H1 (cell line): ENCODE data around the gene SRRM3. TPM values are rescaled to one million over a fixed set of nuclear protein-coding genes. Genes with fewer than 3 reads are reported as not detected.
A peak's percentile ranks its signal among the peaks of the same experiment; 100 is the strongest.

Source experiments
- CTCF ChIA-PET: fragments of 300-600 bp; sonication (Branson Sonifier 250); formaldehyde crosslinking; loops from one replicate; lab custom pipeline; 2021; ENCODE audit not compliant: partially characterized antibody; lab: Charles Lee
- POLR2A ChIA-PET: fragments of 300-600 bp; sonication (Branson Sonifier 250); formaldehyde crosslinking; loops from one replicate; lab custom pipeline; 2021; ENCODE audit warnings: inconsistent platforms; ENCODE audit not compliant: partially characterized antibody; lab: Charles Lee
- DNase-seq, 2 experiments: peaks; one replicate each; pipeline versions ENCODE4 v3.0.0 to v3.0.0-alpha.2; 2010 to 2022; ENCODE audit warnings: low spot score in 2 of 2, low read depth in 1 of 2, mixed read lengths in 1 of 2
- FAIRE-seq: peaks from 2 replicates; lab custom pipeline; 2011; peaks lifted over from hg19 to GRCh38; lab: Jason Lieb, UNC
- H2AFZ ChIP-seq: 2 replicates; pipeline ENCODE4 v1.8.1; 2012; ENCODE audit warnings: low read length, inconsistent platforms
- H2AK5ac ChIP-seq: 2 replicates; pipeline ENCODE4 v1.6.1; 2013; ENCODE audit warnings: low read depth, low read length
- H2BK120ac ChIP-seq: replicated peaks from 2 replicates; pipeline ENCODE3; 2013; ENCODE audit warnings: low read depth, low read length, inconsistent platforms
- H2BK12ac ChIP-seq: 2 replicates; pipeline ENCODE4 v1.6.1; 2013; ENCODE audit warnings: low read depth, low read length
- H2BK15ac ChIP-seq: 2 replicates; pipeline ENCODE4 v1.6.1; 2013; ENCODE audit warnings: low read length
- H2BK20ac ChIP-seq: 2 replicates; pipeline ENCODE4 v1.6.1; 2013; ENCODE audit warnings: low read length
- H2BK5ac ChIP-seq: 2 replicates; pipeline ENCODE4 v1.6.1; 2013; ENCODE audit warnings: low read depth, low read length
- H3K14ac ChIP-seq: 2 replicates; pipeline ENCODE4 v1.6.1; 2013; ENCODE audit warnings: inconsistent platforms; ENCODE audit not compliant: insufficient read length
- H3K18ac ChIP-seq: 2 replicates; pipeline ENCODE4 v1.6.1; 2013; ENCODE audit warnings: low read length; ENCODE audit errors: extremely low read depth
- H3K23ac ChIP-seq: 2 replicates; pipeline ENCODE4 v1.6.1; 2013; ENCODE audit warnings: inconsistent platforms; ENCODE audit not compliant: insufficient read length
- H3K23me2 ChIP-seq: 2 replicates; pipeline ENCODE4 v1.6.1; 2013; ENCODE audit warnings: low read depth, low read length
- H3K27ac ChIP-seq: 2 replicates; pipeline ENCODE4 v1.6.1; 2011; ENCODE audit warnings: low read depth, low read length, inconsistent platforms
- H3K27me3 ChIP-seq, 4 experiments: replicated peaks in 1 of 4; 1 replicate in 1 of 4; 2 replicates in 3 of 4; pipeline versions ENCODE4 v1.6.1 to v1.8.1; 2011 to 2013; ENCODE audit warnings: low read length in 3 of 4, mild to moderate bottlenecking in 3 of 4, inconsistent platforms in 2 of 4, mixed read lengths in 2 of 4, moderate library complexity in 1 of 4; ENCODE audit not compliant: control insufficient read depth in 3 of 4, insufficient read depth in 3 of 4; ENCODE audit errors: extremely low read depth in 1 of 4
- H3K36me3 ChIP-seq, 4 experiments: 2 replicates each; pipeline versions ENCODE4 v1.6.1 to v1.8.1; 2011 to 2013; ENCODE audit warnings: mild to moderate bottlenecking in 4 of 4, low read length in 3 of 4, moderate library complexity in 2 of 4, control low read depth in 1 of 4, inconsistent platforms in 1 of 4; ENCODE audit not compliant: insufficient read depth in 4 of 4, control insufficient read depth in 2 of 4
- H3K4ac ChIP-seq: replicated peaks from 2 replicates; pipeline ENCODE3; 2013; ENCODE audit warnings: low read length, low read depth, mixed read lengths, inconsistent platforms; ENCODE audit not compliant: insufficient read length
- H3K4me1 ChIP-seq, 4 experiments: replicated peaks in 1 of 4; 1 replicate in 1 of 4; 2 replicates in 3 of 4; pipeline versions ENCODE4 v1.6.1 to v1.8.1; 2011 to 2013; ENCODE audit warnings: low read length in 3 of 4, inconsistent platforms in 2 of 4, mixed read lengths in 1 of 4; ENCODE audit not compliant: insufficient read depth in 4 of 4, control insufficient read depth in 3 of 4
- H3K4me2 ChIP-seq, 2 experiments: 2 replicates each; pipeline versions ENCODE4 v1.6.1 to v1.8.1; 2011 to 2013; ENCODE audit warnings: low read depth in 2 of 2, low read length in 2 of 2, control low read depth in 1 of 2, inconsistent platforms in 1 of 2, mild to moderate bottlenecking in 1 of 2; ENCODE audit not compliant: insufficient read depth in 1 of 2
- H3K4me3 ChIP-seq, 4 experiments: fragments of 200-600, 300-600 bp in 1 of 4; sonication (generic), shearing (Covaris generic), sonication (Bioruptor Twin) in 1 of 4; 2 replicates each; pipeline versions ENCODE4 v1.5.1 to v1.8.1; 2011 to 2016; ENCODE audit warnings: low read length in 4 of 4, low read depth in 3 of 4, control low read depth in 2 of 4, inconsistent platforms in 2 of 4, mild to moderate bottlenecking in 2 of 4, mixed read lengths in 1 of 4, moderate library complexity in 1 of 4; ENCODE audit not compliant: insufficient read depth in 2 of 4; ENCODE audit errors: extremely low read depth in 1 of 4
- H3K56ac ChIP-seq: replicated peaks from 2 replicates; pipeline ENCODE3; 2013; ENCODE audit warnings: low read depth, mild to moderate bottlenecking, mixed read lengths, low read length, inconsistent platforms; ENCODE audit not compliant: insufficient read length
- H3K79me1 ChIP-seq: 2 replicates; pipeline ENCODE4 v1.6.1; 2013; ENCODE audit warnings: low read depth, low read length, control low read depth
- H3K79me2 ChIP-seq, 2 experiments: 2 replicates each; pipeline versions ENCODE4 v1.6.1 to v1.8.1; 2012 to 2013; ENCODE audit warnings: low read length in 2 of 2, mild to moderate bottlenecking in 2 of 2, inconsistent platforms in 1 of 2; ENCODE audit not compliant: insufficient read depth in 2 of 2, control insufficient read depth in 1 of 2
- H3K9ac ChIP-seq, 4 experiments: replicated peaks in 1 of 4; 1 replicate in 1 of 4; 2 replicates in 3 of 4; pipeline versions ENCODE4 v1.6.1 to v1.8.1; 2011 to 2013; ENCODE audit warnings: low read depth in 3 of 4, low read length in 3 of 4, control low read depth in 2 of 4, mild to moderate bottlenecking in 2 of 4, moderate library complexity in 2 of 4, inconsistent platforms in 1 of 4; ENCODE audit errors: extremely low read depth in 1 of 4
- H3K9me3 ChIP-seq, 2 experiments: 2 replicates each; pipeline versions ENCODE4 v1.6.1 to v1.8.1; 2012 to 2013; ENCODE audit warnings: mild to moderate bottlenecking in 2 of 2, moderate library complexity in 2 of 2, control low read depth in 1 of 2, inconsistent platforms in 1 of 2, low read depth in 1 of 2, low read length in 1 of 2, mixed read lengths in 1 of 2; ENCODE audit not compliant: insufficient read depth in 2 of 2
- H4K20me1 ChIP-seq, 2 experiments: replicated peaks in 1 of 2; 2 replicates each; pipeline versions ENCODE3 to v1.8.1; 2011 to 2013; ENCODE audit warnings: inconsistent platforms in 2 of 2, low read length in 2 of 2, mild to moderate bottlenecking in 1 of 2; ENCODE audit not compliant: insufficient read depth in 2 of 2, control insufficient read depth in 1 of 2
- H4K5ac ChIP-seq: 2 replicates; pipeline ENCODE4 v1.6.1; 2013; ENCODE audit warnings: low read length, low read depth, mixed read lengths, inconsistent platforms; ENCODE audit not compliant: insufficient read length
- H4K8ac ChIP-seq: 2 replicates; pipeline ENCODE4 v1.8.0; 2013; ENCODE audit warnings: mild to moderate bottlenecking, moderate library complexity, low read length, inconsistent platforms; ENCODE audit not compliant: insufficient read depth; ENCODE audit errors: extremely low read depth
- H4K91ac ChIP-seq: replicated peaks from 2 replicates; pipeline ENCODE3; 2013; ENCODE audit warnings: low read length, mixed read lengths, inconsistent platforms; ENCODE audit not compliant: insufficient read length
- CBX5 ChIP-seq: fragments of 300-800, 300-1000 bp; sonication (generic); IDR thresholded peaks from 2 replicates; pipeline ENCODE4 v1.7.1; 2016; ENCODE audit warnings: antibody characterized with exemption, low read length, low read depth
- CHD1 ChIP-seq: IDR thresholded peaks from 2 replicates; pipeline ENCODE4 v1.6.1; 2012; ENCODE audit warnings: low read depth, low read length, improper control_type of control experiment
- CHD2 ChIP-seq: IDR thresholded peaks from 2 replicates; pipeline ENCODE4 v1.6.1; 2012; ENCODE audit warnings: low read length, improper control_type of control experiment
- CREB1 ChIP-seq: IDR thresholded peaks from 2 replicates; pipeline ENCODE4 v1.6.1; 2012; ENCODE audit warnings: inconsistent platforms
- CTBP2 ChIP-seq: IDR thresholded peaks from 2 replicates; pipeline ENCODE4 v1.7.0; 2011; ENCODE audit warnings: borderline replicate concordance, mild to moderate bottlenecking, moderate library complexity, mixed read lengths, low read length; ENCODE audit not compliant: insufficient read depth, insufficient read length
- EGR1 ChIP-seq: IDR thresholded peaks from 2 replicates; pipeline ENCODE4 v1.6.1; 2011; ENCODE audit warnings: low read depth, low read length, borderline replicate concordance
- JUND ChIP-seq: IDR thresholded peaks from 2 replicates; pipeline ENCODE4 v1.6.1; 2011; ENCODE audit warnings: mild to moderate bottlenecking, improper control_type of control experiment, low read length
- POLR2A ChIP-seq, 2 experiments: IDR thresholded peaks; 1 replicate in 1 of 2; 2 replicates in 1 of 2; pipeline ENCODE4 v1.6.1; 2011; ENCODE audit warnings: low read depth in 2 of 2, low read length in 2 of 2, mild to moderate bottlenecking in 2 of 2; ENCODE audit errors: control extremely low read depth in 1 of 2
- RAD21 ChIP-seq, 2 experiments: IDR thresholded peaks in 1 of 2; conservative IDR thresholded peaks in 1 of 2; 2 replicates each; pipeline ENCODE4 v1.6.1; 2011; ENCODE audit warnings: low read depth in 2 of 2, low read length in 2 of 2, improper control_type of control experiment in 1 of 2, inconsistent platforms in 1 of 2, mild to moderate bottlenecking in 1 of 2, moderate library complexity in 1 of 2
- RFX5 ChIP-seq: IDR thresholded peaks from 2 replicates; pipeline ENCODE4 v1.6.1; 2011; ENCODE audit warnings: low read depth, low read length, improper control_type of control experiment, borderline replicate concordance
- RNF2 ChIP-seq: fragments of 200-900, 300-1000 bp; sonication (generic); IDR thresholded peaks from 2 replicates; pipeline ENCODE4 v1.7.1; 2016; ENCODE audit warnings: borderline replicate concordance, low read depth, mild to moderate bottlenecking, antibody characterized with exemption, low read length; ENCODE audit not compliant: poor library complexity, severe bottlenecking; ENCODE audit errors: missing control alignments
- SIRT6 ChIP-seq: IDR thresholded peaks from one replicate; pipeline ENCODE4 v1.7.1; 2012; ENCODE audit warnings: low read length, inconsistent platforms
- SUZ12 ChIP-seq: fragments of 200-600 bp; sonication (generic); IDR thresholded peaks from 2 replicates; pipeline ENCODE4 v1.6.1; 2012; ENCODE audit warnings: mild to moderate bottlenecking, inconsistent platforms, low read length, moderate library complexity, mixed read lengths
- TAF1 ChIP-seq: IDR thresholded peaks from 2 replicates; pipeline ENCODE4 v1.6.1; 2011; ENCODE audit warnings: mild to moderate bottlenecking, low read depth, low read length
- YY1 ChIP-seq: IDR thresholded peaks from 2 replicates; pipeline ENCODE4 v1.6.1; 2011; ENCODE audit warnings: low read depth, mild to moderate bottlenecking, low read length
- WGBS, 2 experiments: shearing (Covaris generic) in 1 of 2; methylation state at CpG; one replicate each; pipeline versions ENCODE4 v1.1.6 to v1.1.7; 2013 to 2015; ENCODE audit warnings: low lambda C conversion rate in 2 of 2, mixed read lengths in 2 of 2, inconsistent platforms in 1 of 2, low coverage in 1 of 2, missing lambda C conversion rate in 1 of 2; ENCODE audit not compliant: insufficient replicate concordance in 2 of 2, insufficient coverage in 1 of 2, insufficient read length in 1 of 2; ENCODE audit errors: extremely low coverage in 1 of 2, missing lambda C conversion rate in 1 of 2; 5-methylcytosine and 5-hydroxymethylcytosine counted together
- polyA plus RNA-seq, 7 experiments: library from polyadenylated mRNA; depleted of rRNA in 3 of 7; stranded (reverse) in 5 of 7; unstranded in 2 of 7; fragments of >200 nt in 5 of 7; fragments of 200-250 nt in 2 of 7; gene quantifications; 1 replicate in 5 of 7; 2 replicates in 1 of 7; 4 replicates in 1 of 7; pipeline versions ENCODE4 v1.2.1 to v1.2.3, GENCODE V29; 2011 to 2013; ENCODE audit warnings: missing spikeins in 2 of 7, mixed read lengths in 2 of 7
- total RNA-seq: library from RNA; stranded (reverse); fragmentation: NEBNext Ultra II Directional; extraction: Animal tissue kit (Norgen Biotek cat#: 25700); gene quantifications from 2 replicates; pipeline ENCODE4 v1.2.1, GENCODE V29; 2021

SRRM3 gene
- total and polyA plus RNA-seq, 2 of the 8 experiments (the other 6 are each of a cell fraction or from before 2014, with no cell fraction given), result 10.4 to 17.4 TPM

- ChIA-PET POLR2A (interaction anchor here (3.4 to 4.7 kb wide), 2 partner anchors 11 to 12 kb away, joined by 10 to 22 read pairs; no protein-coding TSS in a partner anchor), CTCF (interaction anchor here (1.2 kb wide), 1 partner anchor 62 kb away, joined by 3 read pairs; no protein-coding TSS in a partner anchor)
- Histone ChIP-seq H3K23me2 (peaks cover 15% of the 10 kb centered on the region), H3K4me3 (peak overlapping the region; percentile 39 to 78 (median 48); a peak in 4 of 8 replicates), H2BK120ac (no peak overlapping the region), H3K9me3 (no peaks in the 10 kb centered on the region), H4K5ac (no peak overlapping the region), H3K9ac (no peak overlapping the region), H2BK15ac (no peak overlapping the region), H4K8ac (no peak overlapping the region), H2BK12ac (no peak overlapping the region), H2BK20ac (no peak overlapping the region), H2BK5ac (no peak overlapping the region), H3K14ac (no peak overlapping the region), H3K18ac (no peak overlapping the region; the same call in 1 of the 2 replicates), H3K4ac (no peak overlapping the region), H3K27ac (no peak overlapping the region), H2AFZ (no peak overlapping the region), H3K23ac (no peak overlapping the region), H3K79me1 (peaks cover 3% of the 10 kb centered on the region; the same call in 1 of the 2 replicates), H4K20me1 (peaks cover 0 to 4% of the 10 kb centered on the region in 2 experiments), H3K27me3 (peaks cover 8 to 34% (median 17%) of the 10 kb centered on the region in 4 experiments), H3K56ac (no peak overlapping the region), H3K4me1 (peaks cover 0 to 11% (median 6%) of the 10 kb centered on the region in 4 experiments; a peak in 5 of 7 replicates), H3K36me3 (no peaks in the 10 kb centered on the region; a peak in 1 of 8 replicates), H3K79me2 (no peaks in the 10 kb centered on the region), H4K91ac (no peak overlapping the region), H3K4me2 (peak overlapping the region; percentile 88 to 90), H2AK5ac (no peak overlapping the region)
- DNase-seq, result no peak
- WGBS, 2 experiments, result 0% methylated on average over 1 of the region's 25 CpGs; no CpG with 5 or more reads in 1 of the 2 experiments
- FAIRE-seq, result no peak
- no peak for TF ChIP-seq CHD2
- no peak for TF ChIP-seq CBX5
- no peak for TF ChIP-seq TAF1
- no peak for TF ChIP-seq CTBP2
- TF ChIP-seq POLR2A (IDR thresholded peaks at IDR 0.05; ENCODE audit: control extremely low read depth in 1 of 2, low read depth in 2 of 2, low read length in 2 of 2), result no peak
- no peak for TF ChIP-seq SUZ12
- TF ChIP-seq SIRT6, result no peak
- no peak for TF ChIP-seq RAD21 (IDR thresholded peaks at IDR 0.05 in 1 of 2, conservative IDR thresholded peaks at IDR 0.05 in 1 of 2; ENCODE audit: low read depth in 2 of 2, low read length in 2 of 2)
- TF ChIP-seq EGR1, result no peak
- TF ChIP-seq YY1, result no peak
- TF ChIP-seq CHD1, result no peak
- no peak for TF ChIP-seq RFX5
- no peak for TF ChIP-seq CREB1
- no peak for TF ChIP-seq JUND
- no peak for TF ChIP-seq RNF2
Observed at GRCh38 chr7:76280408-76280807, 78.7 kb downstream of the SRRM3 start.
